Measurements from ENCODE around the gene OLFML1.

OLFML1 gene

GRCh38 chr11:7485186-7486097 is at the start of gene OLFML1:
Gene OLFML1 (plus strand): TSS chr11:7485506. CDS start chr11:7485876, 370 bp downstream.
- DNase-seq (ENCODE audit: low read depth): no peak

GRCh38 chr11:7436146-7436545 is 49.2 kb upstream of the OLFML1 start:
- DNase-seq (ENCODE audit: low read depth): no peak

- peak; percentile 1 for DNase-seq (ENCODE audit: low read depth)
Measured at GRCh38 chr11:7436657-7437056, 48.6 kb upstream of the OLFML1 start.

GRCh38 chr11:7437696-7438095 is 47.6 kb upstream of the OLFML1 start:
- DNase-seq (ENCODE audit: low read depth): no peak

GRCh38 chr11:7439746-7440320 is 45.5 kb upstream of the OLFML1 start:
- no peak for DNase-seq (ENCODE audit: low read depth)

- peak; percentile 56 for DNase-seq (ENCODE audit: low read depth)
Measured at GRCh38 chr11:7442588-7443215, 42.6 kb upstream of the OLFML1 start.

GRCh38 chr11:7444091-7444981 is 41.0 kb upstream of the OLFML1 start:
- no peak for DNase-seq (ENCODE audit: low read depth)

GRCh38 chr11:7445564-7445963 is 39.7 kb upstream of the OLFML1 start:
- DNase-seq (ENCODE audit: low read depth): no peak

- DNase-seq (ENCODE audit: low read depth): no peak
Measured at GRCh38 chr11:7448201-7448600, 37.1 kb upstream of the OLFML1 start.

- no peak for DNase-seq (ENCODE audit: low read depth)
Measured at GRCh38 chr11:7449211-7449840, 36.0 kb upstream of the OLFML1 start.

GRCh38 chr11:7449841-7450214 is 35.5 kb upstream of the OLFML1 start:
- no peak for DNase-seq (ENCODE audit: low read depth)

GRCh38 chr11:7450836-7451235 is 34.5 kb upstream of the OLFML1 start:
- no peak for DNase-seq (ENCODE audit: low read depth)

GRCh38 chr11:7451520-7451919 is 33.8 kb upstream of the OLFML1 start:
- no peak for DNase-seq (ENCODE audit: low read depth)

- no peak for DNase-seq (ENCODE audit: low read depth)
Measured at GRCh38 chr11:7451952-7452494, 33.3 kb upstream of the OLFML1 start.

- DNase-seq (ENCODE audit: low read depth): no peak
Measured at GRCh38 chr11:7454854-7455253, 30.5 kb upstream of the OLFML1 start.

- DNase-seq (ENCODE audit: low read depth): no peak
Measured at GRCh38 chr11:7457211-7457610, 28.1 kb upstream of the OLFML1 start.

GRCh38 chr11:7462706-7463105 is 22.6 kb upstream of the OLFML1 start:
- DNase-seq (ENCODE audit: low read depth): no peak

GRCh38 chr11:7467652-7468051 is 17.7 kb upstream of the OLFML1 start:
- DNase-seq (ENCODE audit: low read depth): no peak

- DNase-seq (ENCODE audit: low read depth): no peak
Measured at GRCh38 chr11:7469351-7469865, 15.9 kb upstream of the OLFML1 start.

GRCh38 chr11:7471071-7471470 is 14.2 kb upstream of the OLFML1 start:
- DNase-seq (ENCODE audit: low read depth): no peak

GRCh38 chr11:7473717-7474116 is 11.6 kb upstream of the OLFML1 start:
- no peak for DNase-seq (ENCODE audit: low read depth)

Measured in stimulated activated CD8-positive, alpha-beta memory T cell treated with anti-CD3 and anti-CD28 coated beads, Interleukin-4, amount 100 ng/mL, for 24 hours (primary cell).